Tibial nerve (tissue), 4 donors: Measurements from ENCODE around the gene ANAPC5. TPM values are rescaled to one million over a fixed set of nuclear protein-coding genes. Genes with fewer than 3 reads are reported as not detected.
"Not testable (repeated sequence)": the region's sequence is repeated elsewhere in the genome, so short reads cannot be mapped to it uniquely, and the experiment has no call there.

Experiments
- DNase-seq, 2 donors: peaks; one replicate each; pipeline ENCODE4 v3.0.0-alpha.2; 2019; ENCODE audit warnings: low spot score in 2 of 2
- H3K27ac ChIP-seq, 4 donors: fragments of 200-600 bp; sonication (generic) in 3 of 4; one replicate each; pipeline ENCODE4 v1.5.1; 2017 to 2019; ENCODE audit warnings: mild to moderate bottlenecking in 1 of 4
- H3K27me3 ChIP-seq, 2 donors: fragments of 200-600 bp; sonication (generic) in 1 of 2; one replicate each; pipeline versions ENCODE4 v1.5.1 to v1.6.0; 2017 to 2019
- H3K36me3 ChIP-seq, 3 donors: fragments of 200-600 bp; sonication (generic); one replicate each; pipeline ENCODE4 v1.5.1; 2018 to 2019
- H3K4me1 ChIP-seq, 4 donors: fragments of 200-600 bp; sonication (generic) in 3 of 4; one replicate each; pipeline ENCODE4 v1.5.1; 2017 to 2019
- H3K4me3 ChIP-seq, 4 donors: fragments of 200-600 bp; sonication (generic) in 3 of 4; one replicate each; pipeline ENCODE4 v1.5.1; 2017 to 2019; ENCODE audit warnings: mild to moderate bottlenecking in 1 of 4, moderate library complexity in 1 of 4
- H3K9me3 ChIP-seq, 4 donors: fragments of 200-600 bp; sonication (generic) in 3 of 4; one replicate each; pipeline ENCODE4 v1.5.1; 2017 to 2019
- EP300 ChIP-seq, 2 donors: sonication (generic); formaldehyde crosslinking; IDR thresholded peaks; one replicate each; pipeline ENCODE4 v1.6.1; 2017; ENCODE audit warnings: antibody characterized with exemption in 2 of 2, mild to moderate bottlenecking in 1 of 2
- POLR2A ChIP-seq, 2 donors: fragments of 450-650 bp; IDR thresholded peaks; one replicate each; pipeline ENCODE4 v1.6.1; 2017; ENCODE audit warnings: antibody characterized with exemption in 2 of 2, mild to moderate bottlenecking in 2 of 2, moderate library complexity in 2 of 2
- WGBS, 2 donors: methylation state at CpG; one replicate each; pipeline ENCODE4 v1.1.5; 2018; 5-methylcytosine and 5-hydroxymethylcytosine counted together
- total RNA-seq, 4 donors: library from RNA; depleted of rRNA; stranded (reverse); fragments of >200 nt; gene quantifications; one replicate each; pipeline ENCODE4 v1.1.0, GENCODE V29; 2016
- TF ChIP-seq, protein P1 (sequence below), 5 experiments: fragments of 200-600 bp in 3 of 5; fragments of 450-650 bp in 2 of 5; sonication (generic) in 3 of 5; IDR thresholded peaks; one replicate each; pipeline ENCODE4 v1.5.1; 2016 to 2019; ENCODE audit warnings: antibody characterized with exemption in 5 of 5, mild to moderate bottlenecking in 3 of 5, moderate library complexity in 2 of 5

The ANAPC5 gene
- total RNA-seq, 4 donors from 2014 or later = 103 to 170 (median 139) TPM

DNA sequence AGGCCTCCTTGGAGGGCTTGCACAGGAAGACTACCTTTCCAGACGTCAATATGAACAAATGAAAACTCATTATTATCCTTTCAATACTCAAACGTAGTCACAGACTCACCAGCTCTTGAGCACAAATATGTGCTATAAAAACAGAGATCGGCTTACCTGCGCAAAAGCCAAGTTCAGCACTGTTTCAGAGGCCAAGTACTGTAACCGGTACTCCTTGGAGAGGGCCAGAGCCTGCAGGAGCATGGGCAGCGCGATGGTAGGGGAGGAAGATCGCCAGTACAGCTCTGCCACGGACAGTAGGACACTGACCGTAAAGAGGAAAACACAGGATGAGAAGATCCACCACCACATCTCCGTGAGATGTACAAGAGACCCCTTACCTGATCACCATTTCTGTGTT is 34.1 kb downstream of the ANAPC5 start:
- TF ChIP-seq, protein P1, sequence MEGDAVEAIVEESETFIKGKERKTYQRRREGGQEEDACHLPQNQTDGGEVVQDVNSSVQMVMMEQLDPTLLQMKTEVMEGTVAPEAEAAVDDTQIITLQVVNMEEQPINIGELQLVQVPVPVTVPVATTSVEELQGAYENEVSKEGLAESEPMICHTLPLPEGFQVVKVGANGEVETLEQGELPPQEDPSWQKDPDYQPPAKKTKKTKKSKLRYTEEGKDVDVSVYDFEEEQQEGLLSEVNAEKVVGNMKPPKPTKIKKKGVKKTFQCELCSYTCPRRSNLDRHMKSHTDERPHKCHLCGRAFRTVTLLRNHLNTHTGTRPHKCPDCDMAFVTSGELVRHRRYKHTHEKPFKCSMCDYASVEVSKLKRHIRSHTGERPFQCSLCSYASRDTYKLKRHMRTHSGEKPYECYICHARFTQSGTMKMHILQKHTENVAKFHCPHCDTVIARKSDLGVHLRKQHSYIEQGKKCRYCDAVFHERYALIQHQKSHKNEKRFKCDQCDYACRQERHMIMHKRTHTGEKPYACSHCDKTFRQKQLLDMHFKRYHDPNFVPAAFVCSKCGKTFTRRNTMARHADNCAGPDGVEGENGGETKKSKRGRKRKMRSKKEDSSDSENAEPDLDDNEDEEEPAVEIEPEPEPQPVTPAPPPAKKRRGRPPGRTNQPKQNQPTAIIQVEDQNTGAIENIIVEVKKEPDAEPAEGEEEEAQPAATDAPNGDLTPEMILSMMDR (IDR thresholded peaks at IDR 0.05) = no peak
- TF ChIP-seq EP300 (IDR thresholded peaks at IDR 0.05) = no peak
- no peak overlapping the region for H3K4me3 ChIP-seq
- no peak overlapping the region for H3K27ac ChIP-seq
- WGBS, 2 donors = 81 to 85% methylated on average over 11 of the region's 11 CpGs
- DNase-seq = no peak
- H3K9me3 ChIP-seq = no peaks in the 10 kb centered on the region
- no peaks in the 10 kb centered on the region for H3K27me3 ChIP-seq
- no peaks in the 10 kb centered on the region for H3K4me1 ChIP-seq
- peaks cover 0 to 78% (median 10%) of the 10 kb centered on the region in 3 donors for H3K36me3 ChIP-seq

DNA sequence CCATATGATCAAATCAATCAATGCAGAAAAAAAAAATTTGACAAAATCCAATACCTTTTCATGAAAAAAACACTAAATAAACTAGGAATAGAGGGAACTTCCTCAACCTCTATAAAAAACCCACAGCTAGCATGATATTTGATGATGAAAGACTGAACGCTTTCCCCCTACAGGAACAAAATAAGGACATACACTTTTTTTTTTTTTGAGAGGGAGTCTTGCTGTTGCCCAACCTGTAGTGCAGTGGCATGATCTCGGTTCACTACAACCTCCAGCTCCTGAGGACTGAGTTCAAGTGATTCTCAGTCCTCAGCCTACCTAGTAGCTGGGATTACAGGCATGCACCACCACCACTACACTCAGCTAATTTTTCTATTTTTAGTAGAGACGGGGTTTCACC is 37.8 kb downstream of the ANAPC5 start:
- 87 to 88% methylated on average over 3 of the region's 3 CpGs for WGBS, 2 donors
- Histone ChIP-seq H3K9me3 (no peaks in the 10 kb centered on the region), H3K27ac (no peak overlapping the region), H3K27me3 (no peaks in the 10 kb centered on the region), H3K4me3 (no peak overlapping the region), H3K4me1 (no peaks in the 10 kb centered on the region), H3K36me3 (peaks cover 0 to 76% (median 10%) of the 10 kb centered on the region in 3 donors)
- DNase-seq = no peak
- TF ChIP-seq, protein P1 (IDR thresholded peaks at IDR 0.05) = no peak
- TF ChIP-seq POLR2A (IDR thresholded peaks at IDR 0.05) (no peak), EP300 (IDR thresholded peaks at IDR 0.05) (no peak)

DNA sequence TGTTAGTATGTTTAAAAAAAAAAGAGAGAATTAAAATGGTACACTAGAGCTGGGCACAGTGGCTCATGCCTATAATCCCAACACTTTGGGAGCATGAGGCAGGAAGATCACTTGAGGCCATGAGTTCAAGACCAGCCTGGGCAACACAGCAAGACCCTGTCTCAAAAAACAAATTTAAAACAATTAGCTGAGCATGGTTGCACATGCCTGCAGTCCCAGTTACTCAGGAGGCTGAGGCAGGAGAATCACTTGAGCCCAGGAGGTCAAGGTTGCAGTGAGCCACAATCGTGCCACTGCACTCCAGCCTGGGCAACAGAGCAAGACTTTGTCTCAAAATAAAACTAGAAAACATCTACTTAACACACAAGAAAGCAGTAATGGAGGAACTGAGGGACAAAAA is 42.0 kb downstream of the ANAPC5 start:
- H3K27me3 ChIP-seq, DNase-seq, H3K27ac ChIP-seq, H3K9me3 ChIP-seq, H3K4me1 ChIP-seq, H3K4me3 ChIP-seq: not testable (repeated sequence)
- 85 to 93% methylated on average over 1 of the region's 1 CpG for WGBS, 2 donors
- peaks cover 0 to 69% (median 9%) of the 10 kb centered on the region in 3 donors for H3K36me3 ChIP-seq

DNA sequence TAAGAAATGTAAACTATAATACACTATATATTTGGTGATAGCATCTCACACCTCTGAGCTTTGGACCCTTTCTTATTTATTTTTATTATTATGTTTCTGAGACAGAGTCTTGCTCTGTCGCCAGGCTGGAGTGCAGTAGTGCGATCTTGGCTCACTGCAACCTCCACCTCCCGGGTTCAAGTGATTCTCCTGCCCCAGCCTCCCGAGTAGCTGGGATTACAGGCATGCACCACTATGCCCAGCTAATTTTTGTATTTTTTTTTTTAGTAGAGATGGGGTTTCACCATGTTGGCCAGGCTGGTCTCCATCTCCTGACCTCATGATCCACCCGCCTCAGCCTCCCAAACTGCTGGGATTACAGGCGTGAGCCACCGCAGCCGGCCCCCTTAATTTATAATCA is 44.8 kb downstream of the ANAPC5 start:
- H3K27ac ChIP-seq, H3K4me1 ChIP-seq, DNase-seq, H3K4me3 ChIP-seq, H3K27me3 ChIP-seq, H3K9me3 ChIP-seq: not testable (repeated sequence)
- H3K36me3 ChIP-seq = peaks cover 0 to 56% (median 9%) of the 10 kb centered on the region in 3 donors
- 96 to 98% methylated on average over 8 of the region's 8 CpGs for WGBS, 2 donors

DNA sequence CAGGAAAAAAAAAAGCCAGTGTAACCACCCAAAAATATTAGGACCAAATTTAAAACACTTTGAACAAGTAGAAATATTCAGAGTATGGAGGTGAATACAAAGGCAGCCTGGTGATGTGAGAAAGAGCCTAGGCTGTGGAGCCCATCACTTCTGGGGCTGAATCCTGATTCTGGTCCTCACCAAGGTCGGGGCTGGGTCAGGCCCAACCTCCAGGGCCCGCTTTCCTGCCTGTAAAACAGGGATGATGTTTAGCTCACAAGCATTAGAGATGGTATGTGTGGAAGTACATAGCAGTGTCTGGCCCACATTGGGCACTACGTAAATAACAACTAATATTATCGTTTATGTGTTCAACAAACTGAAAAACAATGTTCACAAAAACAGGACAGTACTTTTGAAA is 47.9 kb downstream of the ANAPC5 start:
- WGBS, 2 donors = 78 to 88% methylated on average over 4 of the region's 4 CpGs
- Histone ChIP-seq H3K4me3 (no peak overlapping the region), H3K4me1 (no peaks in the 10 kb centered on the region), H3K27ac (no peak overlapping the region), H3K27me3 (no peaks in the 10 kb centered on the region), H3K9me3 (no peaks in the 10 kb centered on the region), H3K36me3 (peaks cover 0 to 26% (median 9%) of the 10 kb centered on the region in 3 donors)
- TF ChIP-seq, protein P1 (IDR thresholded peaks at IDR 0.05) = no peak
- no peak for TF ChIP-seq POLR2A (IDR thresholded peaks at IDR 0.05)
- TF ChIP-seq EP300 (IDR thresholded peaks at IDR 0.05) = no peak
- no peak for DNase-seq

DNA sequence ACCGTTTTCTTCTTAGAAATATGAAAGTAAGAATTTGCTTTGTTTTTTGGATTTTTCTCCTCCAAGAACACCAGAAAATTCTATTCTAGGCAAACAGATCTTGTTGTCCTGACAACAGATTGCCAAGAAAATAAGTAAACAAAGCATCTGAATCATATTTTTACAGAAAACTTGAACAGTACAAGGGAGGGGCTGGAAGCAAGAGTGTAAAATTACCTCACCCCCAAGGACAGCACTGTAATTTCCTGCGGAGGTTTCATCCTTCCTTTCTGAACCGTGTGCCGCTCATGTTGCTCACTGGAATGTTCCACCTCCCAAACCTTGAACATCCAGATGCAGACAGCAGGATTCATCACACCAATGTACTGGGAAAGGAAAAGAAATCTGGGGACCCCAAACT is 50.3 kb downstream of the ANAPC5 start:
- TF ChIP-seq, protein P1 (IDR thresholded peaks at IDR 0.05) = no peak
- TF ChIP-seq EP300 (IDR thresholded peaks at IDR 0.05) (no peak), POLR2A (IDR thresholded peaks at IDR 0.05) (no peak)
- Histone ChIP-seq H3K27me3 (no peaks in the 10 kb centered on the region), H3K9me3 (no peaks in the 10 kb centered on the region), H3K4me3 (no peak overlapping the region), H3K27ac (no peak overlapping the region), H3K4me1 (peaks cover 0 to 10% (median 6%) of the 10 kb centered on the region in 4 donors), H3K36me3 (peaks cover 0 to 2% (median 0%) of the 10 kb centered on the region in 3 donors)
- no peak for DNase-seq
- WGBS, 2 donors = 57 to 65% methylated on average over 4 of the region's 4 CpGs
